HepG2 (cell line): ENCODE measurements around the gene TMIGD3. TPM values are rescaled to one million over a fixed set of nuclear protein-coding genes. Genes with fewer than 3 reads are reported as not detected.

ENCODE experiments used
- ATAC-seq: fragments of 200-7000 bp; cut with Tn5 transposase; 3 replicates; pipeline ENCODE4 v1.9.1; 2020; ENCODE audit warnings: mild to moderate bottlenecking, moderate library complexity
- BruUV-seq: library from RNA; stranded (reverse); fragments of 400-500 nt; replicated peaks from 2 replicates; lab custom pipeline; 2021; lab: Mats Ljungman, UMichigan
- CTCF ChIA-PET: fragments of 300-600 bp; formaldehyde crosslinking; extraction: SDS; loops from one replicate; lab custom pipeline; 2021; ENCODE audit warnings: low total read pairs, inconsistent platforms, low intra/inter-chr PET ratio; lab: Yijun Ruan, JAX
- POLR2A ChIA-PET: fragments of 350-600 bp; sonication (Branson Sonifier 250); formaldehyde crosslinking; loops from one replicate; lab custom pipeline; 2020; ENCODE audit warnings: antibody characterized with exemption, inconsistent platforms; lab: Yijun Ruan, JAX
- DNase-seq: peaks from one replicate; pipeline ENCODE4 v3.0.0-alpha.2; 2015; ENCODE audit warnings: low spot score
- FAIRE-seq: peaks from 3 replicates; lab custom pipeline; 2011; peaks lifted over from hg19 to GRCh38; lab: Jason Lieb, UNC
- H2AFZ ChIP-seq: one replicate; pipeline ENCODE4 v1.6.1; 2011; ENCODE audit warnings: low read length, inconsistent platforms
- H3K27ac ChIP-seq: fragments of 300-600 bp; 3 replicates; pipeline ENCODE4 v1.8.0; 2011; ENCODE audit warnings: mixed run types, mild to moderate bottlenecking, mixed read lengths, low read length, inconsistent platforms; ENCODE audit not compliant: insufficient read depth; ENCODE audit errors: extremely low read length
- H3K27me3 ChIP-seq, 2 experiments: fragments of 200-600 bp in 1 of 2; 2 replicates in 1 of 2; 3 replicates in 1 of 2; pipeline versions ENCODE4 v1.6.0 to v1.8.0; 2011; ENCODE audit warnings: low read length in 2 of 2, mild to moderate bottlenecking in 2 of 2, moderate library complexity in 2 of 2, inconsistent platforms in 1 of 2; ENCODE audit not compliant: insufficient read depth in 2 of 2, control insufficient read depth in 1 of 2
- H3K36me3 ChIP-seq, 2 experiments: fragments of 200-600 bp in 1 of 2; replicated peaks in 1 of 2; 2 replicates in 1 of 2; 3 replicates in 1 of 2; pipeline versions ENCODE4 v1.5.1 to v1.8.0; 2011; ENCODE audit warnings: low read length in 2 of 2, inconsistent platforms in 1 of 2; ENCODE audit not compliant: insufficient read depth in 2 of 2, control insufficient read depth in 1 of 2
- H3K4me1 ChIP-seq: 2 replicates; pipeline ENCODE4 v1.5.1; 2012; ENCODE audit warnings: low read length, inconsistent platforms; ENCODE audit not compliant: insufficient read depth
- H3K4me2 ChIP-seq: 2 replicates; pipeline ENCODE4 v1.6.0; 2011; ENCODE audit warnings: low read depth, low read length, inconsistent platforms
- H3K4me3 ChIP-seq, 3 experiments: fragments of 200-600 bp in 1 of 3; sonication (generic), shearing (Covaris generic) in 1 of 3; replicated peaks in 1 of 3; 2 replicates each; pipeline ENCODE4 v1.5.1; 2011 to 2016; ENCODE audit warnings: low read length in 3 of 3, inconsistent platforms in 2 of 3, low read depth in 2 of 3, mild to moderate bottlenecking in 2 of 3, control low read depth in 1 of 3, mixed read lengths in 1 of 3; ENCODE audit not compliant: insufficient read depth in 1 of 3
- H3K79me2 ChIP-seq: one replicate; pipeline ENCODE4 v1.6.1; 2011; ENCODE audit warnings: low read length, inconsistent platforms; ENCODE audit not compliant: insufficient read depth
- H3K9ac ChIP-seq: 2 replicates; pipeline ENCODE4 v1.6.0; 2011; ENCODE audit warnings: mild to moderate bottlenecking, low read depth, low read length, inconsistent platforms; ENCODE audit not compliant: insufficient read depth
- H3K9me3 ChIP-seq: 2 replicates; pipeline ENCODE4 v1.5.1; 2012; ENCODE audit warnings: mild to moderate bottlenecking, low read length
- H4K20me1 ChIP-seq: 2 replicates; pipeline ENCODE4 v1.6.0; 2011; ENCODE audit warnings: inconsistent platforms, mild to moderate bottlenecking, low read length, moderate library complexity; ENCODE audit not compliant: insufficient read depth
- FLYWCH1 ChIP-seq: sonication (generic); formaldehyde crosslinking; IDR thresholded peaks from 2 replicates; pipeline ENCODE4 v1.8.1; 2023; ENCODE audit warnings: mild to moderate bottlenecking, missing genetic modification reagents
- RFX5 ChIP-seq: IDR thresholded peaks from 2 replicates; pipeline ENCODE4 v1.6.1; 2011; ENCODE audit warnings: low read depth, low read length, improper control_type of control experiment
- SSRP1 ChIP-seq: IDR thresholded peaks from 2 replicates; pipeline ENCODE4 v1.6.1; 2016; ENCODE audit warnings: control low read depth
- TERF1 ChIP-seq: sonication (generic); formaldehyde crosslinking; IDR thresholded peaks from 2 replicates; pipeline ENCODE4 v1.8.0; 2022; ENCODE audit warnings: mild to moderate bottlenecking, missing genetic modification reagents, moderate library complexity
- TFAP4 ChIP-seq: sonication (generic); IDR thresholded peaks from 2 replicates; pipeline ENCODE4 v1.6.1; 2016; ENCODE audit warnings: low read depth, borderline replicate concordance
- WGBS: methylation state at CpG from one replicate; pipeline ENCODE4 v1.1.6; 2017; ENCODE audit warnings: low lambda C conversion rate; 5-methylcytosine and 5-hydroxymethylcytosine counted together
- in situ Hi-C: cut with HindIII; loops from 2 replicates; pipeline ENCODE4 v1.10.0; 2017; ENCODE audit warnings: low pct_unique_long_range_greater_than_20kb; ENCODE audit not compliant: extremely low pct_ligation_motif_present
- intact Hi-C: fragments of 100-400 bp; cut with micrococcal nuclease; formaldehyde crosslinking; loops from one replicate; pipeline ENCODE4 v1.10.0; 2022; ENCODE audit not compliant: unreplicated experiment
- polyA plus RNA-seq, 8 experiments: library from polyadenylated mRNA; depleted of rRNA in 3 of 8; stranded (reverse) in 7 of 8; unstranded in 1 of 8; fragments of >200 nt; fragmentation: Illumina TruSeq in 4 of 8; extraction: Trizol in 4 of 8; gene quantifications; 2 replicates each; pipeline versions ENCODE4 v1.2.1 to v1.2.3, GENCODE V29; 2011 to 2016; ENCODE audit warnings: low read depth in 4 of 8, missing spikeins in 1 of 8, mixed read lengths in 1 of 8; ENCODE audit not compliant: insufficient read depth in 1 of 8
- total RNA-seq, 5 experiments: library from RNA; depleted of rRNA; stranded (reverse); fragments of >200 nt; fragmentation: Illumina TruSeq; extraction: Trizol; gene quantifications; 2 replicates each; pipeline ENCODE4 v1.2.3, GENCODE V29; 2016; ENCODE audit warnings: low read depth in 1 of 5

The TMIGD3 gene
- total and polyA plus RNA-seq, 2 of the 13 experiments (the other 11 are each of a cell fraction or from before 2014, with no cell fraction given) = not detected

GRCh38 chr1:111463029-111463683 lies 40.3 kb downstream of the TMIGD3 start:
- Histone ChIP-seq H3K27me3 (no peaks in the 10 kb centered on the region), H3K36me3 (peaks cover 4 to 26% of the 10 kb centered on the region in 2 experiments), H3K27ac (no peak overlapping the region), H3K9me3 (no peaks in the 10 kb centered on the region), H3K79me2 (no peaks in the 10 kb centered on the region), H3K4me2 (no peak overlapping the region), H3K9ac (no peak overlapping the region), H3K4me1 (peaks cover 26% of the 10 kb centered on the region), H4K20me1 (no peaks in the 10 kb centered on the region), H2AFZ (no peak overlapping the region), H3K4me3 (no peak overlapping the region)
- CTCF ChIA-PET = no interaction called here
- DNase-seq (no peak), FAIRE-seq (no peak), ATAC-seq (no peak)
- no TSS peak for BruUV-seq
- POLR2A ChIA-PET = interaction anchor here (0.9 kb wide), 1 partner anchor 15 kb away, joined by 5 read pairs; no protein-coding TSS in a partner anchor
- TF ChIP-seq SSRP1 (no peak), FLYWCH1 (CRISPR knock-in tag) (no peak), TFAP4 (no peak), RFX5 (no peak), TERF1 (CRISPR knock-in tag) (no peak)
- WGBS = 88% methylated on average over 4 of the region's 4 CpGs
- intact Hi-C loops = no loop called here
- in situ Hi-C loops = no loop called here
